Activated CD8-positive, alpha-beta memory T cell treated with anti-CD3 and anti-CD28 coated beads, Interleukin-2, amount 10 ng/mL, durations not matched to agents 7 days and 5 days (primary cell): ENCODE measurements around the gene IFNA1. TPM values are rescaled to one million over a fixed set of nuclear protein-coding genes. Genes with fewer than 3 reads are reported as not detected.
"Not testable (repeated sequence)": the region's sequence is repeated elsewhere in the genome, so short reads cannot be mapped to it uniquely, and the experiment has no call there.

ENCODE experiments used
- ATAC-seq: fragments of 150-1000 bp; cut with Tn5 transposase; one replicate; pipeline ENCODE4 v1.10.0; 2021; ENCODE audit warnings: moderate library complexity
- CTCF ChIA-PET: fragments of 350-600 bp; sonication (Branson Sonifier 250); formaldehyde crosslinking; loops from one replicate; lab custom pipeline; 2021; ENCODE audit warnings: antibody characterized with exemption; lab: Charles Lee
- DNase-seq: peaks from one replicate; pipeline ENCODE4 v3.0.0-alpha.2; 2020
- H3K27ac Mint-ChIP-seq: one replicate; pipeline ENCODE4 v1.8.0; 2021; ENCODE audit warnings: mild to moderate bottlenecking, mixed read lengths
- H3K27me3 Mint-ChIP-seq: one replicate; pipeline ENCODE4 v1.8.0; 2021; ENCODE audit warnings: mixed read lengths
- H3K36me3 Mint-ChIP-seq: one replicate; pipeline ENCODE4 v1.8.0; 2021; ENCODE audit warnings: mild to moderate bottlenecking, mixed read lengths
- H3K4me1 Mint-ChIP-seq: one replicate; pipeline ENCODE4 v1.8.0; 2021; ENCODE audit warnings: mixed read lengths
- H3K4me3 Mint-ChIP-seq: one replicate; pipeline ENCODE4 v1.8.0; 2021; ENCODE audit warnings: mild to moderate bottlenecking, moderate library complexity, mixed read lengths
- H3K9me3 Mint-ChIP-seq: one replicate; pipeline ENCODE4 v1.8.0; 2022; ENCODE audit warnings: low read depth, mixed read lengths
- total RNA-seq, 2 experiments: library from RNA; stranded (reverse); gene quantifications; one replicate each; pipeline ENCODE4 v1.2.3, GENCODE V29; 2021

Gene IFNA1
- total RNA-seq, 2 experiments from 2014 or later = not detected

DNA sequence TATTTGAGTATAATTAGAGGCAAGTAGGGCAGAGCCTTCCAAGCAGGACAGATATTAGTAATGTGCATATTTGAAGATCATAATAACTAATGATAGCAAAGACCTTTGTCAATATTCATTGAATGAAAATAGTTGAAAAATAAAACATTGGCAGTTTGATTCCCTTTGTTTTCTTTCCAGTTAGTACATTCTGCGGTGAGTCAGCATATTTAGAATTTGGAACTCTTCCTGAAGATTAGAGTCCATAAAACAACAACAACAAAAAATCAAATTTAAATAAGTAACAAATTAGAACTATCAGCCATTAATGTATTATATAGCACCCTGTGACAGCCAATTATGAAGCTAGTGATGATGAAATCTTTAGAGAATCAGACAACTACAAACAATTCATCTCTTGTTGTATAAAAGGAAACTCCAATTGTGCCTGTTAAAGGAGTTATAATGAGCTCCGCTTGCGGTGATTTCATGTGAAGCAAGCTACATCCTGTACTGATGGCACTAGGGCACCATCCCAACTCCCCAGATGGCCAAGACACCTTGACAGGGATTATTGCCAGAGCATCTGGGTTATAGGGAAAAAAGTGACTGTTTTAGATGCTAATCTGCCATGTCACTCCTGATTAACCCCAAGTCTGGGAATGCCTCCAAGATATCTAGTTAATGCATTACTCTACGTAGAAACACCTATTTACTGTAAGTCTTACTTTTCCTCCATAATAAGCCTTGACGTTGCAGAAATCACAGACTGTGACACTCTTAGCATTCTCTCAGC is 24.6 kb upstream of the IFNA1 start:
- DNase-seq (no peak), ATAC-seq (no peak)
- H3K4me3 Mint-ChIP-seq = no peak overlapping the region
- H3K4me1 Mint-ChIP-seq = no peaks in the 10 kb centered on the region
- no peaks in the 10 kb centered on the region for H3K36me3 Mint-ChIP-seq
- peaks cover 16% of the 10 kb centered on the region for H3K27me3 Mint-ChIP-seq
- CTCF ChIA-PET = no interaction called here
- H3K9me3 Mint-ChIP-seq = no peaks in the 10 kb centered on the region
- no peak overlapping the region for H3K27ac Mint-ChIP-seq

DNA sequence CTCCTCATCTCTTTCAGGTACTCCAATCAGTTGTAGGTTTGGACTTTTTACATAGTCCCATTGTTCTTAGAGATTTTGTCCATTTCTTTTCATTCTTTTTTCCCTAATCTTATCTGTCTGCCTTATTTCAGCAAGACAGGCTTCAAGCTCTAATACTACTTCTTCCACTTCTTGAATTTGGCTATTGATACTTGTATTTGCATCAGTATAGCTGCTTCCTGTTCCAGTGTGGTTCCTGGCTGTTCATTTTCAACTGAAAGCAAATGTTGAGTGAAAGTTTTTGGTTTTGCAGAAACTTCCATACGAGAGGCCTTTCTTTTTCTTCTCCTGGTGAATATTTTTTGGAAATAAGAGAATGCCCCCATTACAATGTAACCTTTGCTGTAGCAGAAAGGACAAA is 12.0 kb upstream of the IFNA1 start:
- no peak for ATAC-seq
- peaks cover 64% of the 10 kb centered on the region for H3K27me3 Mint-ChIP-seq
- DNase-seq = no peak
- H3K27ac Mint-ChIP-seq = no peak overlapping the region
- peaks cover 2% of the 10 kb centered on the region for H3K4me1 Mint-ChIP-seq
- CTCF ChIA-PET = no interaction called here
- no peak overlapping the region for H3K4me3 Mint-ChIP-seq
- H3K9me3 Mint-ChIP-seq = no peaks in the 10 kb centered on the region
- H3K36me3 Mint-ChIP-seq = no peaks in the 10 kb centered on the region

DNA sequence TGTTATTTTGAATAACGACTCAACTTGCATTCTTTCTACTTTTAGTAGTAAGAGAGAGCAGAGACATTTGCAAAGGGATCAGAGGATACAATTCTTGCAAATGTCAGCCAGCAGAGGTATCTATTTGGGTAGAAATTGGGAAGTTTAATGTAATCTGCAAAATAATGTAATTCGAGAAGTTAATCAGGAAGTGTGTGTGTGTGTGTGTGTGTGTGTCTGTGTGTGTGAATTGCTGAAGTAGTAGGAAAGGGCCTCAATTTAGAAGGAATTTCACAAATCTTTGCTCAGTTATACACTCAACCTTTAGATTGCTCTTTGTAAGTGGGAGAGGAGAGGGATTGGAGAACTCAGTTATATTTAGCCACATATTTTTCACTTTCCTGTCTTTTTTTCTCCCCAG is 11.0 kb upstream of the IFNA1 start:
- Mint-ChIP-seq H3K9me3 (no peaks in the 10 kb centered on the region), H3K4me3 (no peak overlapping the region), H3K36me3 (no peaks in the 10 kb centered on the region), H3K4me1 (peaks cover 2% of the 10 kb centered on the region), H3K27me3 (peaks cover 66% of the 10 kb centered on the region), H3K27ac (no peak overlapping the region)
- CTCF ChIA-PET = no interaction called here
- DNase-seq (no peak), ATAC-seq (no peak)

DNA sequence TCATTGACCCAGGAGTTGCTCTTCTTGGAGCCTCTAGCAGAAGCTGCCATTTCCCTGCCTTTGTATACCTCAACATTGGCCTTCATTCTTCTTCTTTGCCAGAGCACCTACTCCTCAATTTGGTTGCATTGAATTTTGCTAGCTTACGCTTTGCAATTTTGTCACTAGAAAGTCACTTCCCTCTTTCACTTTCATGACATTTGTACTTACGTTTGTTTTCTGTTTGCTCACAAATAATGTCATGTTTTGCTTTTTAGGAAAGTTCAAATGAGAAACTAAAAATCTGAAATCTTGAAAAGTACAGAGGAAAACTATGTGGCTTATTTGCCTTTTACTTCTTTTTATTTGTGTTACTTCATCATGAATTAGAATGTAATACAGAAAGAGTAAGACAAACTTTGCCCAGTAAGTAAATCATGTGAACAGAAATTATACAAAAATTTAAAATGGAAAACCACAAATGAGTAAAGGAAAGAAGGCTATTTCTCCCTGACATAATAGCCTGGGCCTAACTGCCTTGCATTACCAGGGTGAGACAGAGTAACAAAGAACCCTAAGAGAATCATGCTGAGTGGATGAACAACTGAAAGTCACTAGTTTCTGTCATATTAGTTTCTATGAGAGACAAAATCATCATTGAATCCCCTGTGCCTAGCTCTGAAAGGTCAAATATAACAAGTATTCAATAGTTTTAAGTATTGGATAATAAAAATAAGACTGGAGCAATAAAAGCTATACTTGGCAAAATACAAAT is 7.4 kb upstream of the IFNA1 start:
- Mint-ChIP-seq H3K36me3 (no peaks in the 10 kb centered on the region), H3K27me3 (peaks cover 48% of the 10 kb centered on the region), H3K9me3 (no peaks in the 10 kb centered on the region), H3K27ac (no peak overlapping the region), H3K4me1 (peaks cover 2% of the 10 kb centered on the region), H3K4me3 (no peak overlapping the region)
- CTCF ChIA-PET = interaction anchor here (0.9 to 2.5 kb wide), 3 partner anchors 11 to 15 kb away, joined by 3 to 9 read pairs (median 3); no protein-coding TSS in a partner anchor
- DNase-seq = no peak
- no peak for ATAC-seq

DNA sequence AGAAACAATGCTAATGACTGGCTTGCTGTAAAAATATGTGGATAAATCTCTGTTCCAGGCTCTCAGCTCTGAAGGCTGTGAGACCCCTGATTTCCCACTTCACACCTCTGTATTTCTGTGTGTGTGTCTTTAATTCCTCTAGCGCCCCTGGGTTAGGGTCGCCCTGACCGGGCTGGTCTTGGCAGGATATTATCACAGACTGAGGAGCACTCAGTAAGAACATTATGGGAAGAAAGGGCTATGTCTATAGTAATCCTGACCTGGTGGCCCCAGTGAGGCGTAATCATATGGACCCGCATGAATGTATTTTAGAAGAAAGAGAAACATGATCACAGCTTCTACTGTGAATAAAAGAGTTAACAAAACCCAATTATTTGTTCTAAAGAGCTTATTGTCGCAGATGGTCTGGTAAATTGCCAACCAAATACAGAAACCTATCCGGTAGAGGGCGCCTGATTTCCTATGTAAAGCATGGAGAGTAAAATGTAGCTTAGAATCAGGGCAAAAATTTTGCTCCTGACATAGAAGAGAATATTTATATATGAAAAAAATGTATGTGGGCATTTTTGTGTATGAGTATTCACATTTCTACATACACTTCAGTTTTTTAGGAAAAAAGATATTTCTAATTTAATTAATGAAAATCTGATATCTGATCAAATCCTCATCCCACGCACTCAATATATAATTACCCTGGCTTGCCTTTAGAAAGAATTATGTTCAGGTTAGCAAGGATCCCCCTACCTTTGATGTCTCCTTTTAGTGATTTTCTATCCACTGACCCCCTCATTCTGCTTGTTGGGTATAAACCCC is 5.8 kb upstream of the IFNA1 start:
- H3K4me3 Mint-ChIP-seq = no peak overlapping the region
- no peak overlapping the region for H3K27ac Mint-ChIP-seq
- DNase-seq = no peak
- peaks cover 2% of the 10 kb centered on the region for H3K4me1 Mint-ChIP-seq
- CTCF ChIA-PET = interaction anchor here (0.9 to 2.5 kb wide), 13 partner anchors 9 to 236 kb away, joined by 3 to 11 read pairs (median 7); no protein-coding TSS in a partner anchor
- H3K27me3 Mint-ChIP-seq = peaks cover 34% of the 10 kb centered on the region
- H3K36me3 Mint-ChIP-seq = no peaks in the 10 kb centered on the region
- no peaks in the 10 kb centered on the region for H3K9me3 Mint-ChIP-seq
- no peak for ATAC-seq

DNA sequence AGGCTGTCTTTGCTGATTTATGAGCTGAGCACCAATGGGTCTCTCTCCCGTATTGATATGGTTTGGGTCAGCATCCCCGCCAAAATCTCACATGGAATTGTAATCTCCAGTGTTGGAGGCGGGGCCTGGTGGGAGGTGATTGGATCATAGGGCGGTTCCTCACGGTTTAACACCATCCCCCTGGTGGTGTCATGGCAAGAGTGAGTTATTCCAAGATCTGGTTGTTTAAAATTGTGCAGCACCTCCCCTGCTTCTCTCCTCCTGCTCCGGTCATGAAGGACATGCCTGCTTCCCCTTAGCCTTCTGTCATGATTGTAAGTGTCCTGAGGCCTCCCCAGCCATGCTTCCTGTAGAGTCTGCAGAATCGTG is 5.2 kb upstream of the IFNA1 start:
- not testable (repeated sequence) for H3K4me1 Mint-ChIP-seq, DNase-seq, H3K9me3 Mint-ChIP-seq, H3K36me3 Mint-ChIP-seq, ATAC-seq, H3K27ac Mint-ChIP-seq, H3K4me3 Mint-ChIP-seq
- H3K27me3 Mint-ChIP-seq = peaks cover 28% of the 10 kb centered on the region
- CTCF ChIA-PET = interaction anchor here (0.9 to 2.5 kb wide), 12 partner anchors 9 to 182 kb away, joined by 3 to 11 read pairs (median 7); no protein-coding TSS in a partner anchor

DNA sequence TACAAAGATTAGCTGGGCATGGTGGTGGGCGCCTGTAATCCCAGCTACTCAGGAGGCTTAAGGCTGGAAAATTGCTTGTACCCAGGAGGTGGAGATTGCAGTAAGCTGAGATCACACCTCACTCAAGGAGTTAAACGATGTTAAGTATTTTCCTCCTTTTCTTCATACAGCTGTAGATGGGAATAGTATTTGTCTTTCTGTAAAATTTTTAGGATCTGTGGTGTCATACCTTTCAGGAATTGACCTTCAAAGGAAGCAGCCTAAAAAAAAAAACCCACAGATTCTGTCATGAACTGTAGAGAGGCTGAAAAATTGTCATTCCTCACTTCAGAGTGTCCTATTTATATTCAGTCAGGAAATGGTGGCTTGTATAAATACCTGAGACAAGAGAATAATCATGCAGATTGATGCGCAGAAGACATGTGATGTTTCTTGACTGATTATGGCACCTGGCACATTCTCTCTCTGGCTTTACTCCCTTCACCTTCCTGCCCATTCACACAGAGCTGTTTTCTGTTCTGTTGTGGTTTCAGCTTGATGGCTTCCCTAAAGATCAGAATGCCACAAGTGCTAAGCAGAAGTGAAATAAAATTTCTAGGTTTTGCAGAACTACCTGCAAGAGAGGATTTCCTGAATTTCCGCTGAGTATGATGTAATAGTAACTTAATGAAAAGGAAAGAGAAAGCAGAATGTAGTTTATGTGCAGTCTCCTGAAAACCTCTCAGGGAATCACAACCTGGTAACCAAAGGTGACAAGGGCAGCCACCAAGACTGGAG is 3.8 kb downstream of the IFNA1 start:
- peaks cover 14% of the 10 kb centered on the region for H3K27me3 Mint-ChIP-seq
- peak overlapping the region; percentile 15 for H3K27ac Mint-ChIP-seq
- DNase-seq (no peak), ATAC-seq (peak; percentile 63)
- CTCF ChIA-PET = interaction anchor here (0.9 to 2.7 kb wide), 4 partner anchors 10 to 191 kb away, joined by 3 to 9 read pairs (median 3); no protein-coding TSS in a partner anchor
- peaks cover 14% of the 10 kb centered on the region for H3K4me1 Mint-ChIP-seq
- H3K9me3 Mint-ChIP-seq = no peaks in the 10 kb centered on the region
- H3K36me3 Mint-ChIP-seq = no peaks in the 10 kb centered on the region
- H3K4me3 Mint-ChIP-seq = peak overlapping the region; percentile 45

DNA sequence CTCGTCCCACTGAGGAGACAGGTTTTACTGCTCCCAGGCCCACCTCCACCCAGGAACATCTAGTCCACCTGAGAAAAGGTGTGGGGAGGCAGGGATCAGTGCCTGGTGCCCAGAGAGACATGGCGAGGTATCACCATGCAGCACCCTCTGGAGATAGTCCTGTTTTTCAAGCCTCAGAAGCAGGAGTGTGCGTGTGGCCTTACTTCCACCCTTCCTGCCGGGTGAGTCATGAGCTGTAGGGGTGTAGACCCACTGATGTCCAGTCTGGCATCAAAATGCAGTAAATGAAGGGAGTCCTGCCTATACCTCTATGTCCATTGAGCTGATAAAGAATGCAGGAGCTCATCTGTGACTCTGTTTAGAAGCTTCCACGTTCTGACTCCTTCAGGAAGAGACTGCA is 9.1 kb downstream of the IFNA1 start:
- H3K9me3 Mint-ChIP-seq, DNase-seq, H3K36me3 Mint-ChIP-seq, H3K4me3 Mint-ChIP-seq, ATAC-seq, H3K27ac Mint-ChIP-seq, H3K4me1 Mint-ChIP-seq, CTCF ChIA-PET: not testable (repeated sequence)
- peaks cover 24% of the 10 kb centered on the region for H3K27me3 Mint-ChIP-seq

DNA sequence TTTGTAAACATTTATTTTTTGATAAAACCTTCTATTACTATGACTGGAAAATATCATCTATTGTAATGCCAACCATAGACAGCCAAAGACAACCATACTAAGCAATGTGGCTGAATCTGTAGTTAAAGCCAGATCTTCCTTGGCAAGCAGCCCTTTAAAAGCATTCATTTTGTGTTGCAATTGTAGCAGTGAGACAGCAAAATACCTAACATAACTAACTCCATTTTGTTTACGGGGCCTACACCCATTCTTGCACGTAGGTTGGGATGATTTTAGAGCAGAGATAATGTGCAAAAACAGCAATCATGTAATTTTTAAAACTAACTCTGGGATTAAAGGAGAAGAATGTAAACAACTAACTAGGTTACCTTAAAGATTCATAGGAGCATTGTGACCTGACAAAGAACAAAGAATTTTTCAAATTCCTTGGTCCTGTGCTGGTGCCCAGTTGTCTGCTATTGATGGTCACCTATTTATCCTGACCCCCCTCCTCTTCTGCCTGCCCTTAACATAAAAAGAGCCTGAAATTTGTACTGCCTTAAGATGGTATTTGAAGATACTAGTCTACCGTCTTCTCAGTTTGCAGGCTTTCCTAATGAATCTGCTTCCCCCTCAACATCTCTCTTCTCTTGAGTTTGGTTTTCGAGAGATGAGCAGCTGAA is 10.6 kb downstream of the IFNA1 start:
- Mint-ChIP-seq H3K9me3 (no peaks in the 10 kb centered on the region), H3K27me3 (peaks cover 24% of the 10 kb centered on the region), H3K4me1 (no peaks in the 10 kb centered on the region), H3K27ac (no peak overlapping the region), H3K36me3 (no peaks in the 10 kb centered on the region), H3K4me3 (no peak overlapping the region)
- CTCF ChIA-PET = no interaction called here
- ATAC-seq (no peak), DNase-seq (no peak)

DNA sequence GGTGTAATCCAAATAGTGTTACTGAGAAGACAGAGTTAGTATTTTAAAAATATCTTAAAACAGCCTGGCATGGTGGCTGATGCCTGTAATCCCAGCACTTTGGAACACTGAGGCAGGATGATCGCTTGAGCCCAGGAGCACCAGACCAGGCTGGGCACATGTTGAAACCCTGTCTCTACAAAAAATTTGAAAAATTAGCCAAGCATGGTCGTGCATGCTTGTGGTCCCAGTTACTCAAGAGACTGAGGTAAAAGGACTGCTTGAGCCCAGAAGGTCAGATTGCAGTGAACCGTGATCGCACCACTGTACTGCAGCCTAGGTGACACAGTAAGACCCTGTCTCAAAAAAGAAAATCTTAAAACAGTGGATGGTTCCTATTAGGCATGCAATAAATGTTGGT is 12.4 kb downstream of the IFNA1 start:
- Mint-ChIP-seq H3K27ac (no peak overlapping the region), H3K27me3 (peaks cover 30% of the 10 kb centered on the region)
- CTCF ChIA-PET = interaction anchor here (1.1 to 1.2 kb wide), 2 partner anchors 56 to 257 kb away, joined by 3 read pairs; no protein-coding TSS in a partner anchor

DNA sequence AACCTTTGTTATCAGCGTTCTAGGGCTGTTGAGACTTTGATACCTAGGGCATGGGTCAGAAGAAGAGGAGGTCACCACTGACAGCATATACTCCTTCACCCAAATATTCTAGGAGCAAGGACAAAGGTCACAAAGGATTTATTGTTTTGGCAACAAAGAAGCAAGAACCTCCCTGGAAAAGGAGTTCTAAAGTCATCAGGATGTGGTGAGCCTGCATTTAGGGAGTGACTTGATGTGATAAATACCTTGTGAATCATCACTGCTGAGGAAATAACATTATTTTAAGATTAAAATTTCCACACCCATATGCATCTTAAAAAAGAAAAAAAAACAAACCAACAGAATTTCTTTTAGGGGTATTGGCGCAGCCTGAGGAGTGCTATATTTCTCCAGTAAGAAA is 13.9 kb downstream of the IFNA1 start:
- H3K27ac Mint-ChIP-seq = no peak overlapping the region
- H3K4me3 Mint-ChIP-seq = no peak overlapping the region
- H3K27me3 Mint-ChIP-seq = peaks cover 37% of the 10 kb centered on the region
- CTCF ChIA-PET = interaction anchor here (1.1 to 2.1 kb wide), 5 partner anchors 20 to 271 kb away, joined by 3 to 6 read pairs (median 4); no protein-coding TSS in a partner anchor
- H3K36me3 Mint-ChIP-seq = no peaks in the 10 kb centered on the region
- no peak for DNase-seq
- H3K9me3 Mint-ChIP-seq = no peaks in the 10 kb centered on the region
- no peak for ATAC-seq
- H3K4me1 Mint-ChIP-seq = no peaks in the 10 kb centered on the region

More for the DNA sequence above, 12.4 kb downstream of the IFNA1 start:
- Mint-ChIP-seq H3K4me3 (no peak overlapping the region), H3K36me3 (no peaks in the 10 kb centered on the region), H3K9me3 (no peaks in the 10 kb centered on the region), H3K4me1 (no peaks in the 10 kb centered on the region)
- ATAC-seq = no peak
- DNase-seq = no peak

DNA sequence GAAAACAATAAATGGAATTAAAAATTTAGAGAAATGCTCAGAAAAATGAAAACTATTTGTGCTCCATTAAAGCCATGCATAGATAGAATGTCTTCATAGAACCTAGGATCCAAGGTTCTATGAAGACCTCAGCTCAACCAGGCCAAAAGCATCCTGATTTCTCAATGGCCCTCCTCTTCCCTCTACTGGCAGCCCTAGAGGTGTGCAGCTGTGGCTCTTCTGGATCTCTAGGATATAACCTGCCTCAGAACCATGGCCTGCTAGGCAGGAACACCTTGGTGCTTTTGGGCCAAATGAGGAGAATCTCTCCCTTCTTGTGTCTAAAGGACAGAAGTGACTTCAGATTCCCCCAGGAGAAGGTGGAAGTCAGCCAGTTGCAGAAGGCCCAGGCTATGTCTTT is 15.1 kb downstream of the IFNA1 start:
- H3K4me1 Mint-ChIP-seq = no peaks in the 10 kb centered on the region
- H3K36me3 Mint-ChIP-seq = no peaks in the 10 kb centered on the region
- ATAC-seq (peak; percentile 64), DNase-seq (no peak)
- no peaks in the 10 kb centered on the region for H3K9me3 Mint-ChIP-seq
- no peak overlapping the region for H3K4me3 Mint-ChIP-seq
- H3K27ac Mint-ChIP-seq = no peak overlapping the region
- H3K27me3 Mint-ChIP-seq = peaks cover 41% of the 10 kb centered on the region
- CTCF ChIA-PET = interaction anchor here (0.6 to 2.1 kb wide), 18 partner anchors 8 to 272 kb away, joined by 3 to 9 read pairs (median 4); no protein-coding TSS in a partner anchor
